Spleen (tissue), 7 donors: Measurements from ENCODE around the gene FKRP.

ENCODE experiments used
- POLR2A ChIP-seq, 3 donors: fragments of 450-650 bp; IDR thresholded peaks; one replicate each; pipeline ENCODE4 v1.5.1; 2017; ENCODE audit warnings: antibody characterized with exemption in 3 of 3, mild to moderate bottlenecking in 1 of 3
- TF ChIP-seq, protein P1 (sequence below), 11 experiments: fragments of 200-600 bp in 7 of 11; fragments of 450-650 bp in 4 of 11; sonication (generic) in 4 of 11; IDR thresholded peaks in 8 of 11; conservative IDR thresholded peaks in 3 of 11; 1 replicate in 7 of 11; 2 replicates in 4 of 11; pipeline versions ENCODE4 v1.4.0 to v1.8.0; 2016 to 2021; ENCODE audit warnings: antibody characterized with exemption in 11 of 11, inconsistent platforms in 4 of 11, mild to moderate bottlenecking in 1 of 11
- donor health status: DM: no; HTN: no; CAD: no; lungs with moderate emphysema.
- donor health status: DM: no; HTN: no; CAD: no.
- donor health status: DM: no; HTN: no; CAD: no.

DNA sequence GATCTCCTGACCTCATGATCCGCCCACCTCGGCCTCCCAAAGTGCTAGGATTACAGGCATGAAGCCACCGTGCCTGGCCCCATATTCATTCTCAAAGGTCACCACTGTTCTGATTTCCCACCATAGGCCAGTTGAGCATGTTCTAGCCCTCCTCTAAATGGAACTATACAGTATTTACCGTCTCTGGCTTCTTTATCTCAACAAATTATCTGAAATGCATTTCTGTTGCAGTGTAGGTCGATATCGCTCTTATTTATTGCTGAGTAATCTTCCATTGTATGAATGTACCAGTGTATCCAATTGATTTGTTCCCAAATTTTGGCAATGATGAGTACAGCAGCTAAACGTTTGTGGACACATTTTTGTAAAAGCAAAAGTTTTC lies 27.2 kb downstream of the FKRP start:
- TF ChIP-seq, protein P1, sequence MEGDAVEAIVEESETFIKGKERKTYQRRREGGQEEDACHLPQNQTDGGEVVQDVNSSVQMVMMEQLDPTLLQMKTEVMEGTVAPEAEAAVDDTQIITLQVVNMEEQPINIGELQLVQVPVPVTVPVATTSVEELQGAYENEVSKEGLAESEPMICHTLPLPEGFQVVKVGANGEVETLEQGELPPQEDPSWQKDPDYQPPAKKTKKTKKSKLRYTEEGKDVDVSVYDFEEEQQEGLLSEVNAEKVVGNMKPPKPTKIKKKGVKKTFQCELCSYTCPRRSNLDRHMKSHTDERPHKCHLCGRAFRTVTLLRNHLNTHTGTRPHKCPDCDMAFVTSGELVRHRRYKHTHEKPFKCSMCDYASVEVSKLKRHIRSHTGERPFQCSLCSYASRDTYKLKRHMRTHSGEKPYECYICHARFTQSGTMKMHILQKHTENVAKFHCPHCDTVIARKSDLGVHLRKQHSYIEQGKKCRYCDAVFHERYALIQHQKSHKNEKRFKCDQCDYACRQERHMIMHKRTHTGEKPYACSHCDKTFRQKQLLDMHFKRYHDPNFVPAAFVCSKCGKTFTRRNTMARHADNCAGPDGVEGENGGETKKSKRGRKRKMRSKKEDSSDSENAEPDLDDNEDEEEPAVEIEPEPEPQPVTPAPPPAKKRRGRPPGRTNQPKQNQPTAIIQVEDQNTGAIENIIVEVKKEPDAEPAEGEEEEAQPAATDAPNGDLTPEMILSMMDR (IDR thresholded peaks at IDR 0.05 in 8 of 11, conservative IDR thresholded peaks at IDR 0.05 in 3 of 11) = no peak
- no peak for TF ChIP-seq POLR2A (IDR thresholded peaks at IDR 0.05)
